GM12801 (cell line): ENCODE measurements around the gene CNST.

ENCODE experiments used
- CTCF ChIP-seq: IDR thresholded peaks from one replicate; pipeline ENCODE4 v1.5.1; 2011; ENCODE audit warnings: control low read depth; ENCODE audit not compliant: insufficient read length; ENCODE audit errors: extremely low read depth

The CNST gene

GRCh38 chr1:246580497-246581370 is 14.5 kb downstream of the CNST start:
- TF ChIP-seq CTCF: no peak

- TF ChIP-seq CTCF: no peak
These were observed 16.2 kb downstream of the CNST start for GRCh38 chr1:246582301-246583055.

GRCh38 chr1:246583056-246583440 is 16.8 kb downstream of the CNST start:
- no peak for TF ChIP-seq CTCF

GRCh38 chr1:246583448-246584185 is 17.4 kb downstream of the CNST start:
- no peak for TF ChIP-seq CTCF

- no peak for TF ChIP-seq CTCF
These were observed 20.8 kb downstream of the CNST start for GRCh38 chr1:246587032-246587431.

GRCh38 chr1:246587606-246588005 is 21.4 kb downstream of the CNST start:
- no peak for TF ChIP-seq CTCF

GRCh38 chr1:246588159-246588721 is 22.0 kb downstream of the CNST start:
- TF ChIP-seq CTCF: no peak
